NCI-H446 (cell line): ENCODE measurements around the gene C4orf50.
A peak's percentile ranks its signal among the peaks of the same experiment; 100 is the strongest.

Experiments used
- DNase-seq, 2 experiments: peaks; one replicate each; lab custom pipeline; 2025; lab: John Stamatoyannopoulos, UW

The C4orf50 gene

DNA sequence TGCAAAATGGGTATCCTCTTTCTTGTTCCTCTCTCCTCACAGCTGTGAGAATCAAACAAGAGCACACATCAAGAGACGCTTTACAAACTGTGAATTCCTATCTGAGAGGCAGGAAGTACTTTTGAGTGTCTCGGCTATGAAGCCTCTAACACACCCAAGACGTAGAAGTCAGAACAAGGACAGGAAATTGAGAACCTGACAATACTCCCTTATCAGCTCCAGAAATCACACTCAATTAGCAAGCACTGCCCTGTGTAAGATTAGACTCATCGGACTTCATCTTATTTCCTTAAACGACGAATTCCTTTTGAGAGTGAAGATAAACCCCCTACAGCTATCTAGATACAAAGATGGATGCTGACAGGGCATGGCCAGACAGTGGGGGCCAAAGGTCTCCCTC is 74.7 kb downstream of the C4orf50 start:
- no peak for DNase-seq

DNA sequence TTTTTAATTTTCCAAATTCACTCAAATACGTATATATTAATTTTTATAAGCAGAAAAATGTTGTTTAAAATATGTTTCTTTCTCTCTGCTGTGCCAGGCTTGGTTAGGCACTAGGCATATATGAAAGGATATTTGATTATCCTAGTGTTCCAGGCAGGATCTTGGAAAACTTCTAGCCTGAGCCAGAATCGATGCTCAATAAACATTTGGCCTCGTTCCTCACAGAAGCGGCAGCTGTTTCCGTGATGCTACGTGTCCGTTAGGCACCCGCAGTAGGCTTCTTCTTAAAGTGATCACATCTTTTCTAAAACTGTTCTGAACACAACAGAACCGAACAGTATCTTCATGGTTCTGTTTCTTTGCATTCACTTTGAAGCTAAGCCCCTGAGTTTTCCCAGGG is 75.3 kb downstream of the C4orf50 start:
- peak in 1 of 2 experiments; percentile 13 for DNase-seq

DNA sequence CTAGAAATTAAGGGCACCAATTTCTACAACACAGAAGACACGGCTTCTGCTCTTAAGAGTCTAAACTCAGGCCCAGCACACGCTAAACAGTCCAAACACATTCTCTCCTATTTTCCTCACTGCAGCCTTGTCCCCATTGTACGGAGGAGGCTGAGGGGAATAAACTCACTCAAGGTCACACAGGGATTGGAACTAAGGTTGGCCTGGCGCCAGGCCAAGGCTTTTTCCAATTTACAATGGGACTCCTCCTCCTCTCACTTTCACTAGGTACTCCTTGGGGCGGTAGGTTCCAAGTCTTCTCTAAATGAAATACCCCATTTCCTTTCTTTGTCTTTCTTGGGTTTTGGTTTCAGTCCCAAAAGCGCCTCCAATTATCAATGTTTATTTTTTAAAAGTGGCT is 76.6 kb downstream of the C4orf50 start:
- DNase-seq, result no peak

DNA sequence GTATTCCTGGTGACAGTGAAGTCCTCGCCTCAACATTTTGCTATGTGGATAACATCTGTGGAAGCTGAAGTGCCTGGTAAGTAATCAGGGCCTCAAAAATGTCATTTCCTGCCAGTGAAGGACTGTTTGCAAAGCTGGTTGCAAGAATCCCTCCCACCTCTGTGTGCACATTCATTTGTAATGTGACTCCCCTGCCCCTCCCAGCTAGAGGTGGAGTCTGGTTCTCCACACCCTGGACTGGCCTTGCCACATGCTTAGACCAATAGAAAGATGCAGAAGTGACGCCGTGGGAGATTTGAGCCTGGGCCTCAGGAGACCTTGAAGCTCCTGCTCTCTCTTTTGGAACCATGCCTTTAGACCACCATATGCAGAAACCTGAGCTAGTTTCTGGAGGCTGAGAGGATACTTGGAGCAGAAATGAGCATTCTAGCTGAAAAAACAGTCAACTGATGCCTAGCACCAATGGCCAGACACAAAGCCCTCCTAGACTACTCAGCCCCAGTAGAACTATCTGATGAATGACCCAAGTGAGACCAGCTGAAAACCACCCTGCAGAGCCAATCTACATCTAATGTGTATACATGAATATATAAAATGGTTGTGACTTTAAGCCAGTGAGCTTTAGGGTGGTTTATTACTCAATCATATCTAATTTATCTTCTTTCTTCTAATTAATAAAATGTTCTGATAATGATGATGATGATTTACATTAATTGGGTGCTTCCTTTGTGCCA is 77.6 kb downstream of the C4orf50 start:
- peak; percentile 17 to 71 for DNase-seq

DNA sequence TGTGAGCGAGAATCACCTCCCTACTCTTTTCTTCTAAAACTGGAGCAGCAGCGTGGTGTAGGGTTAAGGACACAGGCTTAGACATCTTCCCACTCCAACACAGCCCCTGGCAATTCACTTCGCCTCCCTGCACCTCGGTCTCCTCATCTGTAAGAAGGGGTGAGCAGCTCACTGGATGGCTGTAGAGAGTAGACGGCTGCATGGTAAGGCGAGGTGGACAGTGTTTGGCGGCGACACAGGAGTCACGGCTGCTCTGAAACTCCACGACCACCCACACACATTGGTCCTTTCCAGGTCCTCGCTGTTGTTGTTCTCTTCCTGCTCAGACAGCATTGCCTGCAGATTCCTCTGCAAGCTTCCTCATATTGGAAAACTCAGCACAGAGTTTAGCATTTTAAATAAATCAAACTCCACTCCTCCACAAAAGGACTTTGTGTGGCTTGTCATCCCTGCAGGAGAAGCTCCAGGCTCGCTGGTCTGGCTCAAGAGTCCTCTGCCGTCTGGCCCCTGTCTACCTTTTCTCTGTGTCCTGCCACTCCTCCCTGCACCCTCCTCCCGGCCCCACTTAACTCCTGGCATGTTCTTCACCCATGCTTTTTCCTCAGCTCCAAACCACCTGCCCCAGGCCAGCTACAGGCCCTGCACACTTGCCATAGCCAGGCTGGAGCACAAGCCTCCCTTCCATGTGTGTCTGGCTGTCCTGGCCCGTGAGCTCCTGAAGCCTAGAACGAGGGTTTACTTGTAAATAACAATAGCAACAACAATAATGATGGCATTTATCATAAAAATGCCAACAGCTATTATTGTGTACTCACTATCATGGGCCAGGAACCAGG is 84.0 kb downstream of the C4orf50 start:
- no peak for DNase-seq

DNA sequence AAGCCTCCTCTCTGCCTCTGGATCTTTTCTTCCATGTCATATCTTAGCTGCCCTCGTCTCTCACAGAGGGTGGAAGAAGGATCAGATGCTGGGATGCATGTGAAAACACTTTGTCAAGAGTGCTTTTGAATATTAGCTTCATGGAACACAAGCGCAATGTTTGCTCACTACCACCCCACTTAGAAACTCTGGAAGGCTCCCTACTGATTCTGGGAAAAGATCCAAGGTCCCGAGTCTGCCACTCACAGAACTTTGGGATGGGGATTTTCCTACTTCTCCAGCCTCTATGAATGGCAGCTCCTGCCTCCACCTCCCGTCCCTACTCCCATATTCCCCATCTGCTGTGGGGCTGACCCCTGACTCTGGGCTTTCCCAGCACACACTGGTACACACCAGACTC is 85.1 kb downstream of the C4orf50 start:
- DNase-seq, result peak; percentile 27 to 65

DNA sequence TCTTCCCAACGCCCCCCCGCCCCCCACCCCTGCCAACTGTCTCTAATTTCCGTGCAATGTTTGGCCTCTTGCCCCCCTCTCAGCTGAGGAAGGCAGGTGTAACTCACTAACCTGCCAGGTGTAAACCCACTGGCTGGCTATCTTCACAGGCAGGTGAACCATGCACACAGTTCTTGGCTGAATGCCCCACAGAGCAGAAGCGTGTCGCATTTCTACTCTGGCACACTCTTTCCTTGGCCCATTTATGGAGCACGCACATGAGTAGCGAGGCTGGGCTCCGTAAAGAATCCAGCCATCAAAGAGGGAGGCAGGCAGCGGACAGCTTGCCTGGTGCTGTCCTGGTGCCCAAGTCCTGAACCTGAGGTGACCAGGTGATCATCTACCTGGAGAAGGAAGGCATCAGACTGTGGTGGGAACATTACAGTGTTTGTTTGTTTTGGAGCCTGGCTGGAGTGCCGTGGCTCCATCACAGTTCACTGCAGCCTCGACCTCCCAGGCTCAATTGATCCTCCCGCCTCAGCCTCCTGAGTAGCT is 86.1 kb downstream of the C4orf50 start:
- DNase-seq, result no peak

DNA sequence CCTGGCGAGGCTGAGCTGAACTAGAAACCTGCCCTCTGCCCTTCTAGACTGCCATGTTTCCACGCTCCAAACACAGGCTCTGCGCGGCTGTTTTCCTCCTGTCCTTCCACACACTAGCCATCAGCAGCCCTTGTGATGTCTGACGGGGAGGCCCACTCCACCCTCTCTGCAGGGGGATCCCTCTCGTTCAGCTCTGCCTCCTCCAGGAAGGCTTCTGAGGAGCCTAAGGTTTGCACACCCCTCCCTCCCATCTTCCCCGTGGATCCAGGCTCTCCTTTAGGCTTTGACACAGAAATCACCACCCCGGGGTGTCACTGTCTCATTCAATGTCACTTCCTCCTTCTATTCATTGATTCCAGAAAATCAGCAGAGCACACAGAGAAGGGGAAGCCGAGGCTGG is 86.7 kb downstream of the C4orf50 start:
- no peak for DNase-seq

DNA sequence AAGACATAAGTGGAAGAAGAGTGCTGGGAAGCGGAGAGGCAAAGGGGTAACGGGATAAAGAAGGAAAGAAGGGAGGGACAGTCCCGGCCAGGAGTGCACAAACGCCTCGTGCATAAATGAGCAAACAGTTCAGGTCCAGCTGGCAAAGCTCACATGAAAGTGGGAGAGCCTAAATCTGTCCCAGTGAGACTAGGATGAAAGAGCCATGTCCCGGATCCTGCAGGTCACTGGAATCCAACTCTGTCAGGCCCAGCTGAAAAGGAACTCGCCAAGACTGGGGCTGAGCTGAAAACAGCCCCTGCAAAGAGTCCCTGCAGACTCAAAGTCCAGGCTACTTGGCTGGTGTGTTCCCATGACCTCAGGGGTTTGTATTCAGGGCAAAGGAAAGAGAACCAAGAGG is 87.4 kb downstream of the C4orf50 start:
- DNase-seq, result no peak

DNA sequence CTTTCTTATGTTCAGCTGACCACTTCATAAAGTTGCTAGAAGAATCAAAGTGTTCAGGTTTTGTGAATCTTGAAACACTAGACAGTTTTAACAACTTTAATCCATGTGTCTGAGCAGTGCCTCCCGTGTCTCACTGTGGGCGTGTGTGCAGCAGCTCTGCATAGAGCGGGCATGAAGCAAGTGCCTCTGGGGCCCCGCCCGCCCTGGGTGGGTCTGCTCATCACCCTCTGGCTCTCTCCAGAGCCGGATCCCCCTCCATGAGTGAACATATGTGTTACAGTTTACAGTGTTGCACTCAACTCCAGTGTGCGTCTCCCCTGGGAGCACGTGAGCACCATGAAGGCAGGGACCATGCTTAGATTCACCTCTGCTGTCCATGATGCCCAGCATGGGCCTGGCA is 87.8 kb downstream of the C4orf50 start:
- DNase-seq, result no peak

DNA sequence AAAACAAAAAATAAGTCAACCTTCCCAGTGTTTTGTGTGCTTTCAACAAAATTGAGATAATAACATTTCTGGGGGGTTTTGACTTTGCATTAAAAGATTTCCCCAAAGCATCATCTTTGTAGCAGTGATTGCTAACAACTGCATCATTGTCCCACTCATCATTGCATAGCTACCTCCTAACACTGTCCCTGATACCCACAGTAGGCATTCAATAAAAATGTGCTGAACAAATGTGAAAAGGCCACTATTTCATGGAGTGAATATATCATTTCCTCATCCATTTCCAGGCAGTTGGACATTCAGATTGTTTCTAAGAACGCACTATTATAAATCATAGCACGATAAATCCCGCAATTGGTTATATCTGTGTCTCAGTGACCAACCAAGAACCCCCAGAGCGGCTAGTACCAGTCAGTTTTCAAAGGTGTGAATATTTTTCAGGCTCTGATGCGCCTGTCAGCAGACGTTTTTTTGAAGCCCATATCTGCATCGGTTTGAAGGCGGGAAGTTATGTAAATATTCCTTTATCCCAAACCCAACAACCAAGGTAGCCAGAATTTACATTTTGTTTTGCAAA is 89.3 kb downstream of the C4orf50 start:
- DNase-seq, result no peak

DNA sequence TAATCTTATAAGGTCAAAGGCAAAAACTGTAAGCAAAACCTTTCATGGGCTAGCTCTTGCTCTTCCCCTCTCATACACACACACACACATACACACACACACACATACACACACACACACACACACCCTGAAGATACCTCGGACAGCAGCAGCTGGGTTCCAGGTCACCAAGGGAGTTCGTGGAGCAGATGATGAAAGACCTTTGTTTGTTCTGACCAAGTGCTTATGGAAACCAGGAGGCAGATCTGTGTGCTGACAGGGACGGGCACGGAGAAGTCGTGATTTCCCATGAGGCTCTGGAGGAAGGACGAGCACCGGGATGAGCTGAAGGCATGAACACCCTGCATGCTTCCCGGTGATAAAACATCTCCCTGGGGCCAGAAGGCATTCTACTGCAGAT is 90.0 kb downstream of the C4orf50 start:
- DNase-seq, result no peak

DNA sequence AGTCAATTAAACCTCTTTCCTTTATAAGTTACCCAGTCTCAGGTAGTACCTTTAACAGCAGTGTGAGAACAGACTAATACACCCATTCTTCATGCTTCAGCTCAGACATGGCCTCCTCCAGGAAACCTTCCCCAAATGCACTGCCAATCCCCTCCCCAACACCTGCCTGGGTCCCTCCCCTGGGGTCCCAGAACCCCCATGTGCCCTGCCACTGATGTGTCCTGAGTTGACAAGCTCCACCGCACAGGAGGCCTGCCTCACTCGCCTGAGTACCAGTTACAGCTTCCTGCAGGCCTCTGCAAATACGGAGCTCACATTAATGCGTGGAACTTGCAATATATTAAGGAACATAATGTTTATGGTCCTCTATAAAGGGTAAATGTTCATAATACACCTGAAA is 90.5 kb downstream of the C4orf50 start:
- no peak for DNase-seq

DNA sequence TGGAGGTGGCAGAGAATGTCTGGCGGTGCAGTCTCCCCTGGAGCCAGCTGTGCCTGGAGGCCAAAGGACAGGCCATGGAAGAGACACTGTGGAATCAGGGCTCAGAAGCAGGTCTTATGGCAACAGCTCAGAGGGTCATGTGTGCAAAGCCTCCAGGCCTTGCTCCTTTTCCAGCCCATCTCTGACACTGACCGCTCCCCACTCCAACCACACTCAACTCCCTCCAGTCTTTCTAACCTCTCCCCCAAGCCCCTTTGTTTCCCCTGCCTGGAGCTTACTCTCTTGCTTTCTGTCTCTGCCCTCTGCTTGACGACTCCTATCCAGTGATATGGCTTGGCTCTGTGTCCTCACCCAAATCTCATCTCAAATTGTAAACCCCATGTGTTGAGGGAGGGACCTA is 91.1 kb downstream of the C4orf50 start:
- no peak for DNase-seq

DNA sequence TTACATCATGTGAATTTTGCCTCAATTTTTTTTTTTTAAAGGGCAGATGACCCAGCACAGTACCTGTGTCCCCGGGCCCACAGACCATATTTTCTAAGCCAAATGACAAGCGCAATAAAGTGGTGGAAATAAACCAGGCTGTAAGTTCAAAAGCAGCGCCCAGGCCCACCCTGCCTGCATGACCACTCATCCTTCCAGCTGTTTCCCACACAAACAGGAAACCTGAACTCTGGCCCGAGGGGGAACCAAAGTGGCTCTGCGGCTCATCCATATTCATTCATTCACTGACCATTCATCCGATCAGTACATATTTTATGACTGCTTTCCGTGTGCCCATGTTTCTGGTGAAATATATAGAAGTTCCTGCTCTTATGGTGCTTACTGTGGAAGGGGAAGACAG is 91.6 kb downstream of the C4orf50 start:
- DNase-seq, result no peak

DNA sequence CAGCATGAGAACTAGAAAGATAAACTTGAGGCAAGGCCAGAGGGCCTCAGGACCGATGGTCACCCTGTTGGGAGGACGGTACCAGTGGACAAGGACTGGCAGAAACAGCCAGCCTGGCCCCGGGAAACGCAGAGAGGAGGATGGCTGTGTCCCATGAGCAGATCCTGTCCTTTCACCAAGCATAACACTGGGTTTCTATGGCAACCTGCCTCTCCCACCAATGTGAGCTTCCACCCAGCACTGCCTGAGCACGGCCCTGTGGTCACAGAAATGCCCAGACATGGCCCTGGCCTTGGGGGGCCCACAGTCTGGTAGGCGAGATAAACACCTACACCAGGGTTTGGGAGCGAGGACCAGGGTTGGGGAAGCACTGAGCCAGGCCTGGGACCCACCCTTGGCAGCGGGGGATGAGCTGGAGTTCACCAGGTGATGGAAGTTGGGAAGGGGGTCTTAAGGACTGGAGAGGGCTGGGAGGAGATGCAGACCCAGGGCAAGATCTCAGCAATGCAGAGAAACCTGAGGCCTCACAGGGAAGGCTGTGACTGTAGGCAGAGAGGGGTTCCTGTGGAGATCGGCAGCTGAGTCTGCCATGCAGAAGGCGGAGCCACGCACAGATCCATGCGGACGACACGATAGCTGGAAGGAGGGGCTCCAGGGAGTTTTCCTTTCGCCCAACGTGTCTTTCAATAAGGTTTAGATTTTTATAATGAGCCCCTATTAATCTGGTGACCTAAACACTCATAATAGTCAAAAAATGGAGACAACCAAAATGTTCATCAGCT is 92.6 kb downstream of the C4orf50 start:
- no peak for DNase-seq

DNA sequence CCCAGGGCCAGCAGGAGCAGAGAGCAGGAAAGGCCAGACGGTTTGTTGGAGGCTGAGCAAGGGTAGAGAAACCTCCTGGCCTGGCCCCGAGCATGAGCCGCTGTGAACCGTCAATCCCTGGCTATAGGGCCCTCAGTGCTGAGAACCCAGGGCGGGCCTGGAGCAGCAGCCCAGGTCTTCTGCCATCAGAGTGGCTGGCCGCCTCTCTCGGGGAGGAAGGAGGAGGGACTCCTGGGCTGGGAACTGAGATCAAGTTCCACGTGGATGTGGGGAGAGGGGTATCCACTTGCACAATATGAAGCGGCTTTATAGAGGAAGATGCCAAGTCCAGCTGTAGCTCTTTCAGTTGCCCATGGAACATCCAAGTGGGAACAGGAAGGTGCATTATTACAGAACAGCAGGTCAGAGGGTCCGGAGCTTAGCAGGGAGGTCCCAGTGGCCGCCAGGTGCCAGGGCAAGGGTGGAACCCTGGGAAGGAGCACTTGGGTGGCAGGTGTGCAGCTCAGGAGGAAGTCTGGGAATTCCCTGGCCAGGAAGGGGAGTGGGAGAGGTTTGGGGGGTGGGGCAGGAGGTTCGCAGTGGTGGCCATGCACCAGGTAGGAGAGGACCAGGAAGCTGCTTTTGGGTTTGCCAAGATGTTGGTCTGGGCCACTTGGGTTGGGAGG is 93.6 kb downstream of the C4orf50 start:
- no peak for DNase-seq

DNA sequence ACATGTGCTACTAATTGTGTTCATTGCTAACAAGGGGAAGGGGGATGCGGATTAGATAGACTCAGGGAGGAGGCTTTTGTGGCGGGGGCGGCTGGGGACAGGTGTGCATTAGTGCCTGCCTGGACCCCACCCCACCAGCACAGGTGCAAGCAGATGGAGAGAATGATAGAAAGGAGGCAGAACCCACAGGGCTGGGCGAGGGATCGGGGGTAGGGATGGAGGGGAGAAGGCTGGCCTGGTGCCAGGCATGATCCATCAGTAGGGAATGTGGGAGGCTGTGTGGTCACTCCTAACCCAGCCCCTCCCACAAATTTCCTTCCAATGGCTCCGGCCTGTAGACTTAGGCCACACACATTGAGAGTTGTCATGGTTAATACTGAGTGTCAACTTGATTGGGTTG is 94.9 kb downstream of the C4orf50 start:
- DNase-seq, result no peak

DNA sequence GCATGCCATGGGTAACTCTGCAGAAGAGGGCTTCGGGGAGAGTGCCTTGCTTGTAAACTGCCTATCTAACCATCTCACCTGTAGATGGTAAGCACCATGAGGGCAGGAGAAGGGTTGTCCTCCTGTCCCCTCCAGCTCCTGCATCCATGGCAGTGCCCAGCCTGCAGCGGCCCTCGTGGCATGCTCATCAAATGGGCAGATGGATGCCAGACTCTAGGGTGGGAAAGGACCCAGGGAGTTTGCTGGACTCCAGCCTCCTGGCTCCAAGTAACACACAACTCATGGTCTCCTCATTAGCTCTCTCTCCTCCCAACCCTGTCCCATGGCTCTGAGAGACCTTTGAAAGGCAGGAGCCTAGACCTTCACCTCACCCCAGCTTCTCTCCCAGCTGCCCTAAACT is 95.7 kb downstream of the C4orf50 start:
- DNase-seq, result no peak

DNA sequence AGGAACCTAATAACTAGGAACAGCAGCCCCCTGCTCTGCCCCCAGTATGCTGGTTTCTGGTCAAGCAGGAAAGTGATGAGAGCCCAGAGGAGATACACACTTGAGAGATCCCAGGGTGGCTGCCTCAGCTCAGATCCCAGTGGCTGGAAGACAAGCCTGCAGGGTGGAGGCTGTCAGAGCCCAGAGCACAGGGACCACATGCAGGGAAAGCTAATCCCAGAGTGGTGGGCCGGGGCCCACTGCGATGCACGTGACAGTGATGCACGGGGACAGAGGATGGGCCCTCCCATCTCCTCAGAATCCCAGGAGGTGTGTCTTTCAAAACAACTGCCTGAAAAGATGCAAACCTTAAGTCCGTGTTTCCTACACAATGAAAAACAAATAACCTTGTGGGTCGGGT is 96.2 kb downstream of the C4orf50 start:
- no peak for DNase-seq
